HG02938 (cell line): ENCODE measurements around the gene FAM89B.

Source experiments
- ATAC-seq: cut with Tn5 transposase; IDR thresholded peaks from one replicate; pipeline ENCODE4 v1.9.1; 2021; ENCODE audit warnings: mild to moderate bottlenecking, moderate library complexity; ENCODE audit not compliant: unreplicated experiment

Gene FAM89B

GRCh38 chr11:65538915-65539743, 33.2 kb upstream of the FAM89B start:
- no peak for ATAC-seq

- peak; percentile 38 for ATAC-seq
These were observed 32.5 kb upstream of the FAM89B start for GRCh38 chr11:65539744-65540289.

DNA sequence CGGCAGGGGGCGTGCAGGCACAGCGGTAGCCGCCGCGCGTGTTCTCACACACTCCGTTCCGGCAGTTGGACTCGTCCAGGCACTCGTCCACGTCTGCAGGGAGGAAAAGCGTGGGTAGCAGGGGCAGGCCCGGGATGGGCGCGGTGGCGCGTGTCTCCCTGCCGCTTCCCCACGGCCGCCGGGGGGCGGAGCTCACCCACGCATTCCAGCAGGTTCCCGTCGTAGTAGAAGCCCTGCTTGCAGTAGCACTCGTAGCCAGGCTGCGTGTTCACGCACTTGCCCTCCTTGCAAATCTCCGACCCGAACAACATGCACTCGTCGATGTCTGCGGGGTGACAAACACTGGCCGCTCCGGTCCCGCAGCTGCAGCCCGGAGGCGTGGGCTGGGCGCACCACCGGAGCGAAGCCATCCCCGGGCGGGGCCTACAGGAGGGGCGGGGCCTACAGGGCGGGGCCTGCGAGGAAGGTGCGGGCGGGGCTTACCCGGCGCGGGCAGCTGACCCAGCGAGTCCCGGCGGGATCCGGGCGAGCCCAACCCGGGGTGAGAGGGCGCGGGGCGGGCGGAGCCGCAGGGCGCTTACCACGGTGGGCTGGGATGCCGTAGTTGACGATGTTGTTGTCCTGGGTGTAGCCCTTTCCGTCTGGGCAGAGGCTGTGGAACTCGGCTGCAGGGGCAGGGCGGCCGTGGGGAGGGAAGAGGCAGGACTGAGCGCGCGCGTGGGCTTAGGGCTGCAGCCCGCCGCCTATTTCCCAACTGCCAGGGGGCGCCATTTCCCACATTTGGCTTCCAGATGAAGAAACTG, 31.8 kb upstream of the FAM89B start:
- ATAC-seq: peak; percentile 61

DNA sequence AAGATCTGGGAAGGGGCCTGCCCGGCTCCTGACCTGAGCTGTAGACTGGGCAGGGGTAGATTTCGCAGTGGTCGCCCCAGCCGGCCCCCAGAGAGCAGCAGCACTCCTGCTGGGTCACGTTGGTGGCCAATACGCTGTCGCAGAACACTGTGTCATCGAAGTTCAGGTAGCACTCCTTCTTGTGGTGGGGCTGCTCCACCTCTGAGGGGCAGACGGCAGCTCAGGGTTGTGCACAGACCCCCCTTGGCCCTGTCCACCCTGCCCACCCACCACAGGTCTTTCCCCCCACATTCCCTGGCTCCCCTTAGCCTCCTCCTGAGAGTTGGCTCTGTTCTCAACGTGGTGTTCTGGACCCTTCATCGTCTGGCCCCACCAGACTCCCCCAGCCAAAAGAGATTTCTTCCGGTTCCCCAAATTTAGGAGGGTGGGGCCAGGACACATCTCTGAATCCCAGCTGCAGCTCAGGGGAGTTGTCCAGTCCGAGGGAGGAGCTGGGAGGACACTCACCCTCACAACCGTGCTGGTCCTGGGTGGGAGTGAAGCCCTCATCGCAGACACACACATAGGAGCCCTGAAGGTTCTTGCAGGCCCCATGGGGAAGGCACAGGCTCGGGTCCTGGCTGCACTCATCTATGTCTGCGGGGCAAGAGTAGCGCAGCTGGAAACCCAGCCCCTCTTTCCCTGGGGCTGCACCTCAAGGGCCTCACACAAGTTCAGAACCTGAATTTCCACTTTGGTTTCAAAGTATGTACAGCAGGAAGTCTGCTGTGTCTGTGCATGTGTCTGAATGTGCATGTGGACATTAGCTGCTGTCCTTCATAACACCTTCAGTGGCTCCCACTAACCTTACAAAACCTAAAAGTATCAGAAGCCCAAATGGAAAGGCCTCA, 31.0 kb upstream of the FAM89B start:
- no peak for ATAC-seq

- no peak for ATAC-seq
These were observed 29.5 kb upstream of the FAM89B start for GRCh38 chr11:65542738-65543390.

DNA sequence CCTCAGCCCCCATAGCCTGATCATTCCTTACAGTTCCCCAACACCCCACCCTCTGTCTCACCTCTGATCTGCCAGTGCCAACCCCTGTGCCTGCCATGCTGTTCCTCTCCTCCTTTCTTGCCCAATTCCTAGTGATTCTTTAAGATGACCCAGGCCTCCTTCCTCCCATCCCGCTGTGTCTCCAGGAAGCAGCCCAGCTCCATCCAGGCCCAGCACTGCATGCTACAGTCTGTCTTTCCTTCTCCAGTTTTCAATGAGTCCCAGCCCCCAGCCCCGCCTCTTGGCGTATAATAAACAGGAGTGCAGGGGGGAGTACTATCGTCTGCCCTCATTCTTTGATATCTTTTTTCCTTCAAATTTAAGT, 26.5 kb upstream of the FAM89B start:
- ATAC-seq: no peak

- ATAC-seq: peak; percentile 50
These were observed 25.9 kb upstream of the FAM89B start for GRCh38 chr11:65546217-65546958.

- ATAC-seq: no peak
These were observed 24.8 kb upstream of the FAM89B start for GRCh38 chr11:65547446-65548125.

- ATAC-seq: no peak
These were observed 23.9 kb upstream of the FAM89B start for GRCh38 chr11:65548395-65548794.

DNA sequence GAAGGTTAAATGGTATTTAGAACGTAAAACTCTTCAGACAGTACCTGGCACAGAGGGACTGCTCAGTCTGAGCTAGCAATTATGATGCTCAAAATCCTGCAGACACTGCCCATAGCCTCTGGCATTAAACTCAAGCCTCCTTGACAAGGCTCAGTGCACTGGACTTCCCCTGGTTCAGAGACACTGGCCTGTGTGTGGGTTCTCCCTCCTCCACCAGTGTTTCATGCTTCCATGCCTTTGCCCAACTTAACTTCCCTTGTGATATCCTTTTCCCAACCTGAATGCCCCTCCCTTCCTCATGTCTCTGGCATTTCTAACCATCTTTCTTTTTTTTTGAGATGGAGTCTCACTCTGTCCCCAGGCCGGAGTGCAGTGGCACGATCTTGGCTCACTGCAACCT, 23.2 kb upstream of the FAM89B start:
- ATAC-seq: no peak

- ATAC-seq: no peak
These were observed 20.6 kb upstream of the FAM89B start for GRCh38 chr11:65551572-65552387.

GRCh38 chr11:65552388-65552951, 19.9 kb upstream of the FAM89B start:
- ATAC-seq: no peak

DNA sequence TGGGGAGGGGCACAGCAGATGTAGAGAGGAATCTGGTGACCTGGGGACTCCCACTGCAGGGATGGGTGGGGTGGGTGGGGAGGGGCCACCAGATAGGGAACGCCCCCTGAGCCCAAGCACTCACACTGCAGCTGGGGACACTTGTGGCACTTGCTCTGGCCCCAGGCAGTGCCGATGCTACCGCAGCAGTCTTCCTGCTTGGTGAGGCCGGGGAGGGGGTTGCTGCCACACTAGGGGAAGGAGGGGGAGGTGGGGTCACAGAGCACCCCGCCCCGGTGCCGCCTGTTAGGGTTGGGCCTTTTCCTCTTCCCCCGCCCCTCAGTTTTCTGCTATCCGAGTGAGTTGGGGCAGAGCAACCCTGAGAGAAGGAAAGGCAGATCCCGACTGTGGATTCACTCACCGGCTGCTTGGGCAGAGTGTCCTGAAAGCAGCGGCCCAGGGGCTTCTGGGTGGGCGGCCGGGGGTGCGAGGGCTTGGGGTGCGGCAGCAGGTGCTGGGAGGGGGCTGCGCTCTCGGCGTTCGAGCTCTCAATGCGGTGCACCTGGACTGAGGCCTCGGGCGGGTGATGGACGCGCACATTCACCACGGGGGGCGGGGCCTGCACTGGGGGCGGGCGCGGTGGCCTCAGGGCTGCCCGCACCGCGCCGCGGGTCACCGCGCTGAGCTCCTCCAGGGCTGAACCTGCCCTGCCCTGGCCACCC, 18.9 kb upstream of the FAM89B start:
- no peak for ATAC-seq

GRCh38 chr11:65554057-65554818, 18.1 kb upstream of the FAM89B start:
- ATAC-seq: no peak

GRCh38 chr11:65554842-65555430, 17.4 kb upstream of the FAM89B start:
- no peak for ATAC-seq

- ATAC-seq: no peak
These were observed 16.6 kb upstream of the FAM89B start for GRCh38 chr11:65555693-65556231.
